Keratinocyte (primary cell): ENCODE data around the gene TRAF2.

Experiments
- CTCF ChIP-seq, 3 experiments: IDR thresholded peaks in 1 of 3; conservative IDR thresholded peaks in 1 of 3; optimal IDR thresholded peaks in 1 of 3; 2 replicates in 2 of 3; 3 replicates in 1 of 3; pipeline versions ENCODE3 to v1.5.1; 2011; ENCODE audit warnings: low read length in 3 of 3, mild to moderate bottlenecking in 3 of 3, moderate library complexity in 2 of 3, control low read depth in 1 of 3, inconsistent platforms in 1 of 3; ENCODE audit not compliant: insufficient read depth in 2 of 3; ENCODE audit errors: extremely low read depth in 1 of 3
- EZH2 ChIP-seq: IDR thresholded peaks from one replicate; pipeline ENCODE4 v1.6.1; 2012; ENCODE audit warnings: inconsistent platforms, mild to moderate bottlenecking, low read length, moderate library complexity

DNA sequence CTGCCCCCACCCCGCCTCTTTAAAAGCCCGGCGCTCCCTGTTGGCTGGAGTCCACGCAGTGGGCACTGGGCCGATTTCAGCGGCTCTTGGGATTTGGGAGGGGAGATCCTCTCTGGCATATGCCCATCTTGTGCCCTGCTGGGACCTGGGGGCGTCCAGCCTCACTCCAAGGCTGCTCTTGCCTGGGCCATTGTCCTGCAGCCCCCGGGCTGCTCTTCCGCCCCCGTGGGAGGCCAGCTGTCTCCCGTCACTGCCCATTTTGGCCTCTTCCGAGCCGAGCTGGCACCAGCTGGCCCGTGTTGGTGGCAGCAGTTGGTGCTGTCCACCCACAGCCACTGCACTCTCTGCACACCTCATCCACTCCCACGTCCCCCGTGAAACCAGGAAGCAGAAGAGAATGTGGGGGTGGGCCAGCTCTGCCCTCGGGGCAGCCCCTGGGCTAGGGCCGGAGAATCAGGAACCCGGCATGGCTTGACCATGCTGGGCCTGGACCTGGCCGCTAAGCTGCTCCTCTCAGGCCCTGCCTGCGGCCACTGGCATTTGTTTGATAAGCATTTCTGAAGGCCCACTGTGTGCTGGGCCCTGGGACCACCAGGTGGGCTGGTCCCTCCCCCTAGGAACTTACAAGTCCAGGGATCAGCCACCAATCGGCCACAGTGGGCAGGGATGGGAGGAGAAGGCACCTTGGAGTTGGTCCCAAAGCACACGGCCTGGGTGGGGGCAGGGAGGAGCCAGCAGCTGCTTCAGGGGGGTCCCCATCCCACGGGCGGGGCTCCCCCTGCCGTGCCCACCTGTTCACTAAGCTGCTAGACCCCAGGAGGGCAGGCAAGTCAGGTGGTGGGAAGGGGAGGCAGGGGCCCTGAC is 60.9 kb downstream of the TRAF2 start:
- TF ChIP-seq CTCF (optimal IDR thresholded peaks at IDR 0.05 in 1 of 3, IDR thresholded peaks at IDR 0.05 in 1 of 3, conservative IDR thresholded peaks at IDR 0.05 in 1 of 3; ENCODE audit: extremely low read depth in 1 of 3, insufficient read depth in 2 of 3, low read length in 3 of 3) (no peak), EZH2 (no peak)
